Esophagus squamous epithelium (tissue), 4 donors: ENCODE data around the gene CSTF2.

Experiments
- POLR2A ChIP-seq, 4 donors: fragments of 450-650 bp; IDR thresholded peaks; one replicate each; pipeline ENCODE4 v1.6.1; 2017; ENCODE audit warnings: antibody characterized with exemption in 4 of 4, mild to moderate bottlenecking in 4 of 4, moderate library complexity in 3 of 4
- TF ChIP-seq, protein P1 (sequence below), 6 experiments: fragments of 450-650 bp in 4 of 6; fragments of 200-600 bp in 2 of 6; sonication (generic) in 2 of 6; IDR thresholded peaks; one replicate each; pipeline ENCODE4 v1.5.1; 2016 to 2019; ENCODE audit warnings: antibody characterized with exemption in 6 of 6, mild to moderate bottlenecking in 4 of 6, moderate library complexity in 4 of 6

DNA sequence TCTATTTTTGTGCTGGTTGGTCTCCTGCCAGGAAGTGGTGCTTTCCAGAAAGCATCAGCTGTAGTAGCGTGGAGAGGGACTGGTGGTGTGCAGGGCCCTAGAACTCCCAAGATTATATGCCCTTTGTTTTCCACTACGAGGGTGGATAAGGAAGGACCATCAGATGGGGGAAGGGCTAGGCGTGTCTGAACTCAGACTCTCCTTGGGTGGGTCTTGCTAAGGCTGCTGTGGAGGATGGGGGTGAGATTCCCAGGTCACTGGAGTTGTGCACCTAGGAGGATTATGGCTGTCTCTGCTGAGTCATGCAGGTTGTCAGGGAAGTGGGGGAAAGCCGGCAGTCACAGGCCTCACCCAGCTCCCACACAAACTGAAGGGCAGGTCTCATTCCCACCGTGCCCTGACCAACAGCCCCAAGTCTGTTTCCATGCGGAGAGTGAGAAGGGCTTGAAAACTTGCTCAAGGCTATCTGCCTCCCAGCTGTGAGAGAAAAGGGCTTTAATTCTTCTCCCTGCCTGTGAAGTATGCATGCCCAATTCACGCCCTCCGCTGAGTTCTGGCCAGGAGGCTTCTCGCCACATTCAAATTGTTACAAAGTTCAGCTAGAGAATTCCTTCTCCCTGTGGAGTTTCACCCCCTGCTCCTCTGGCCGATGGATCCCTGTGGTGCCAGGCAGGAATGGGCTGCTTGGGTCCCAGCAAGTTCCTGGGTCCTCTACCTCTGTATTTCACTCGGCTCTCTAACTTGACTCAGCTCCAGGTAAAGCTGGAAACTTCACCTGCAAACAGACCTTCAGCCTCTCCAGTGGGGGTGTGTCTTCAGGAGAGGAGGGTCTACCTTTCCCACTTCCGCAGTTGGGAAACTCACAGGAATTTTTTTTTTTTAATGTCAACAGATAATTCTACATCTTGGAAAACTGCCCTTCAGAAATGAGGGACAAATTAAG lies 7.7 kb upstream of the CSTF2 start:
- TF ChIP-seq, protein P1, sequence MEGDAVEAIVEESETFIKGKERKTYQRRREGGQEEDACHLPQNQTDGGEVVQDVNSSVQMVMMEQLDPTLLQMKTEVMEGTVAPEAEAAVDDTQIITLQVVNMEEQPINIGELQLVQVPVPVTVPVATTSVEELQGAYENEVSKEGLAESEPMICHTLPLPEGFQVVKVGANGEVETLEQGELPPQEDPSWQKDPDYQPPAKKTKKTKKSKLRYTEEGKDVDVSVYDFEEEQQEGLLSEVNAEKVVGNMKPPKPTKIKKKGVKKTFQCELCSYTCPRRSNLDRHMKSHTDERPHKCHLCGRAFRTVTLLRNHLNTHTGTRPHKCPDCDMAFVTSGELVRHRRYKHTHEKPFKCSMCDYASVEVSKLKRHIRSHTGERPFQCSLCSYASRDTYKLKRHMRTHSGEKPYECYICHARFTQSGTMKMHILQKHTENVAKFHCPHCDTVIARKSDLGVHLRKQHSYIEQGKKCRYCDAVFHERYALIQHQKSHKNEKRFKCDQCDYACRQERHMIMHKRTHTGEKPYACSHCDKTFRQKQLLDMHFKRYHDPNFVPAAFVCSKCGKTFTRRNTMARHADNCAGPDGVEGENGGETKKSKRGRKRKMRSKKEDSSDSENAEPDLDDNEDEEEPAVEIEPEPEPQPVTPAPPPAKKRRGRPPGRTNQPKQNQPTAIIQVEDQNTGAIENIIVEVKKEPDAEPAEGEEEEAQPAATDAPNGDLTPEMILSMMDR (IDR thresholded peaks at IDR 0.05), result no peak
- TF ChIP-seq POLR2A (IDR thresholded peaks at IDR 0.05), result no peak
